Measurements from ENCODE around the gene HERPUD1. TPM values are rescaled to one million over a fixed set of nuclear protein-coding genes. Genes with fewer than 3 reads are reported as not detected.

HERPUD1 gene
- total RNA-seq, 1 experiment from 2014 or later = 99.4 TPM

DNA sequence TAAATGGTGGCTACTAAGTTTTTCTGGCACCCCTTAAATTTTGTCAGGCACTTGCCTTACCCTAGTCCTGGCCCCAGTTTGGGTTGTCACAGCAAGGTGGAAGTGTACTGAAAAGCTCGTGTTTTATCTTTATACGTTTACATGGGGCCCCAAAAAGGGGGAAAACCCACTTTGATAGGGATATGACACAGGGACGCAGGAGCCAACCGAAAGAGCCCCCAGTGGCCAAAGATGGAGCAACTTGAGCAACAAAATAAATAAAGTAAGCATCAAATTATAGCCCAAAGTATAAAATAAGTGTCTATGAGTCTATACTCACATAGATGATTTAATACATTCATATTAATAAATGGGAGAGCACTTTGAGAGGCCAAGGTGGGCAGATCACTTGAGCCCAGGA, 24.8 kb downstream of the HERPUD1 start:
- POLR2A ChIA-PET (ENCODE audit: low non-redundant PET) = no interaction called here
- no TSS peak for BruUV-seq (replicated peaks)
- no peak overlapping the region for H3K27ac ChIP-seq (ENCODE audit: low read depth, low read length, poor library complexity, severe bottlenecking)
- CTCF ChIA-PET = no interaction called here
- intact Hi-C loops (cut with micrococcal nuclease; ENCODE audit: unreplicated experiment) = no loop called here
- no peak overlapping the region for H3K4me3 ChIP-seq (ENCODE audit: low read depth, low read length, poor library complexity, severe bottlenecking)
- no peak for DNase-seq (ENCODE audit: low spot score)
- no peaks in the 10 kb centered on the region for H3K4me1 ChIP-seq (ENCODE audit: insufficient read depth, low read length, poor library complexity, severe bottlenecking)
- H3K27me3 ChIP-seq (replicated peaks; ENCODE audit: insufficient read depth, low read depth, low read length, poor library complexity) = no peaks in the 10 kb centered on the region
- no peaks in the 10 kb centered on the region for H3K36me3 ChIP-seq (ENCODE audit: insufficient read depth, low read length, poor library complexity, severe bottlenecking)
- H3K9me3 ChIP-seq (ENCODE audit: low read depth, low read length, poor library complexity, severe bottlenecking) = no peaks in the 10 kb centered on the region
- TF ChIP-seq EZH2 (IDR thresholded peaks at IDR 0.05; ENCODE audit: borderline replicate concordance, low read depth, low read length, poor library complexity, severe bottlenecking) = no peak
- TF ChIP-seq CTCF (conservative IDR thresholded peaks at IDR 0.05; ENCODE audit: low read depth, low read length) = 0 out of 2 replicates have a peak, but pooled peaks have one; percentile 24

DNA sequence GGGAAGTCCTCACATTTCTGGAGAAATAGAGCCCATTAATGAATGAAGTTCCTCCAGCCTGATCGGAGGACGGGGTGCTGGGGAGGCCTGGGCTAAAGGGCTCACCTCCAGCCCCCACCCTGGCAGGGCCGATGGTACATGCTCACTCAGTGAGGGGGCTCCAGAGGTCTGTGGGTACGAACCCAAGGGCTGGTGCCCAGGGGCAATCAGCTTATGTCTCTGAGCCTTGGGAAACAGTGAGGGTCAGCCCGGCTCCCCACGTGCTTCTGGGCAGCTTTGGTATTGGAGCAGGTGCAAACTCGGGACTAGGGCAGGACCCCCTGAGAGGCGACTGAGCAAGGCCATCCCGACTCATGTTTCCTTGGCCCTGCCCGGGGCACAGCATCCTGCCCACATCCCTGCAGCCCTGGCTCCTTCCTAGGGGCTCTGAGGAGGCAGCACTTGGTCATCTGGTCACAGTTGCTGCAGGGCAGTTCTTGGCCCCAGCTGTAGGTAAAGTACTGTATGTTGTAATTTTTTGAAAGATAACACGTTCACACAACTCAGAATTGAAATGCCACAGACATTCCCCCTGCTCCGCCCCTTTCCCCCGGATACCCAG, 28.8 kb downstream of the HERPUD1 start:
- BruUV-seq (replicated peaks) = no TSS peak
- Histone ChIP-seq H3K27ac (ENCODE audit: low read depth, low read length, poor library complexity, severe bottlenecking) (no peak overlapping the region), H3K27me3 (replicated peaks; ENCODE audit: insufficient read depth, low read depth, low read length, poor library complexity) (no peaks in the 10 kb centered on the region), H3K36me3 (ENCODE audit: insufficient read depth, low read length, poor library complexity, severe bottlenecking) (no peaks in the 10 kb centered on the region), H3K4me3 (ENCODE audit: low read depth, low read length, poor library complexity, severe bottlenecking) (no peak overlapping the region), H3K4me1 (ENCODE audit: insufficient read depth, low read length, poor library complexity, severe bottlenecking) (peaks cover under 1% of the 10 kb centered on the region), H3K9me3 (ENCODE audit: low read depth, low read length, poor library complexity, severe bottlenecking) (no peaks in the 10 kb centered on the region)
- POLR2A ChIA-PET (ENCODE audit: low non-redundant PET) = no interaction called here
- CTCF ChIA-PET = no interaction called here
- intact Hi-C loops (cut with micrococcal nuclease; ENCODE audit: unreplicated experiment) = loop anchor here (5.0 kb wide), 1 partner anchor 107 kb away; no protein-coding TSS in a partner anchor
- TF ChIP-seq CTCF (conservative IDR thresholded peaks at IDR 0.05; ENCODE audit: low read depth, low read length) (no peak), EZH2 (IDR thresholded peaks at IDR 0.05; ENCODE audit: borderline replicate concordance, low read depth, low read length, poor library complexity, severe bottlenecking) (no peak)
- DNase-seq (ENCODE audit: low spot score) = no peak

DNA sequence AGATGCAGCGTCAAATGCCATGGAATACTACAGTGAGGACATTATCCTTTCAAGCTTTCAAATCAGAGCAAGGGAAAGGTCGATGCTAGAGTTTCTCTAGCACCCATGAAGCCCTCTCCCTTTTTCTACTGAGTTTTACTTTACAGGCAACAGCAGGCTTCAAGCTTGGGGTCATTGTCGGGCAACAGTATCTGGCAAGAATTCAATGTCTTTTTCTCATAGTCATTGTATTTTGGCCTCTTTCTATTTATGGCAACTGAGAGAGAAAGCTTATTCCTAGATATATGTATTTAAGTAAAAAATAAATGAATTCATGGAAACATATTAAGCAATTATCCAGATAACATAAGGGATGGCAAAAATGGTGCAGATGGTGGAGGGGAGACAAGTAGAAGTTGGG, 29.4 kb downstream of the HERPUD1 start:
- BruUV-seq (replicated peaks) = no TSS peak

More for the DNA sequence above, 29.4 kb downstream of the HERPUD1 start:
- Histone ChIP-seq H3K4me3 (ENCODE audit: low read depth, low read length, poor library complexity, severe bottlenecking) (no peak overlapping the region), H3K27me3 (replicated peaks; ENCODE audit: insufficient read depth, low read depth, low read length, poor library complexity) (no peaks in the 10 kb centered on the region), H3K27ac (ENCODE audit: low read depth, low read length, poor library complexity, severe bottlenecking) (no peak overlapping the region), H3K9me3 (ENCODE audit: low read depth, low read length, poor library complexity, severe bottlenecking) (no peaks in the 10 kb centered on the region), H3K36me3 (ENCODE audit: insufficient read depth, low read length, poor library complexity, severe bottlenecking) (no peaks in the 10 kb centered on the region), H3K4me1 (ENCODE audit: insufficient read depth, low read length, poor library complexity, severe bottlenecking) (peaks cover 4% of the 10 kb centered on the region)
- ChIA-PET CTCF (no interaction called here), POLR2A (ENCODE audit: low non-redundant PET) (no interaction called here)
- intact Hi-C loops (cut with micrococcal nuclease; ENCODE audit: unreplicated experiment) = loop anchor here (5.0 kb wide), 1 partner anchor 106 kb away; no protein-coding TSS in a partner anchor
- TF ChIP-seq CTCF (conservative IDR thresholded peaks at IDR 0.05; ENCODE audit: low read depth, low read length) (no peak), EZH2 (IDR thresholded peaks at IDR 0.05; ENCODE audit: borderline replicate concordance, low read depth, low read length, poor library complexity, severe bottlenecking) (no peak)
- no peak for DNase-seq (ENCODE audit: low spot score)
